Measurements from ENCODE around the gene ZP1. TPM values are rescaled to one million over a fixed set of nuclear protein-coding genes. Genes with fewer than 3 reads are reported as not detected.

Gene ZP1
- total and polyA plus RNA-seq, 2 of the 4 experiments (the other 2 are of a cell fraction): 0.18 to 1.6 TPM

GRCh38 chr11:60862171-60862570 lies 5.2 kb upstream of the ZP1 start:
- Histone ChIP-seq H3K27ac (ENCODE audit: insufficient read depth, low read length) (no peak overlapping the region), H4K91ac (ENCODE audit: insufficient read depth, low read depth, low read length) (no peak overlapping the region), H3K23ac (ENCODE audit: low read depth, low read length) (no peak overlapping the region), H4K5ac (ENCODE audit: low read depth, low read length) (no peak overlapping the region), H3K4ac (ENCODE audit: low read depth, low read length) (no peak overlapping the region), H2AK5ac (ENCODE audit: low read depth, low read length) (no peak overlapping the region), H3K9ac (ENCODE audit: low read depth, low read length) (no peak overlapping the region), H3K4me2 (ENCODE audit: low read depth, low read length) (no peak overlapping the region), H3K79me1 (ENCODE audit: low read depth in 1 of 2, low read length in 2 of 2) (no peaks in the 10 kb centered on the region), H2AFZ (replicated peaks; ENCODE audit: low read length, poor library complexity) (no peak overlapping the region), H2AK9ac (replicated peaks; ENCODE audit: low read depth, low read length, poor library complexity) (no peak overlapping the region), H2BK15ac (ENCODE audit: low read depth, low read length) (no peak overlapping the region), H4K20me1 (ENCODE audit: insufficient read depth, low read length) (no peaks in the 10 kb centered on the region), H3K4me3 (ENCODE audit: insufficient read depth, low read depth, low read length) (no peak overlapping the region), H3K18ac (ENCODE audit: low read depth, low read length) (no peak overlapping the region), H2BK5ac (ENCODE audit: low read depth, low read length, poor library complexity, severe bottlenecking) (no peak overlapping the region), H2BK20ac (ENCODE audit: low read depth, low read length) (no peak overlapping the region), H3K56ac (ENCODE audit: extremely low read depth, insufficient read depth, low read length) (no peak overlapping the region), H2BK120ac (ENCODE audit: low read depth, low read length) (no peak overlapping the region), H3K14ac (replicated peaks; ENCODE audit: low read depth, low read length) (no peak overlapping the region), H3K27me3 (ENCODE audit: control insufficient read depth, insufficient read depth, low read length) (peaks cover 13% of the 10 kb centered on the region), H3K4me1 (ENCODE audit: control insufficient read depth, insufficient read depth, low read length) (peaks cover 5% of the 10 kb centered on the region), H3K9me3 (ENCODE audit: control insufficient read depth, insufficient read depth, low read length) (no peaks in the 10 kb centered on the region), H4K8ac (ENCODE audit: low read depth in 2 of 2, low read length in 2 of 2) (no peak overlapping the region), H3K9me1 (ENCODE audit: insufficient read depth, low read length) (peaks cover 2% of the 10 kb centered on the region; the same call in 1 of the 2 replicates), H3K36me3 (ENCODE audit: control insufficient read depth, insufficient read depth, low read length) (no peaks in the 10 kb centered on the region)
- dilution Hi-C loops (cut with HindIII; ENCODE audit: low sequenced_read_pairs, unreplicated experiment) (no loop called here), in situ Hi-C loops (cut with MboI; ENCODE audit: low sequenced_read_pairs) (no loop called here), intact Hi-C loops (cut with micrococcal nuclease) (no loop called here)
- BruUV-seq (replicated peaks): no TSS peak
- CTCF ChIA-PET: no interaction called here
- ATAC-seq (ENCODE audit: low read depth) (no peak), DNase-seq (no peak)
- TF ChIP-seq RFX5 (IDR thresholded peaks at IDR 0.05; ENCODE audit: low read depth, low read length) (no peak), CEBPB (IDR thresholded peaks at IDR 0.05; ENCODE audit: low read depth, low read length) (no peak), RCOR1 (IDR thresholded peaks at IDR 0.05; ENCODE audit: insufficient replicate concordance, low read length) (no peak), POLR2A (IDR thresholded peaks at IDR 0.05; ENCODE audit: low read depth, low read length) (no peak), BHLHE40 (IDR thresholded peaks at IDR 0.05; ENCODE audit: low read depth, low read length) (no peak), NFE2L2 (IDR thresholded peaks at IDR 0.05; ENCODE audit: low read depth, low read length) (no peak), MAZ (IDR thresholded peaks at IDR 0.05; ENCODE audit: borderline replicate concordance, low read depth, low read length) (no peak), SMC3 (IDR thresholded peaks at IDR 0.05; ENCODE audit: low read depth, low read length) (no peak)
- POLR2A ChIA-PET (ENCODE audit: unreplicated experiment): no interaction called here
- WGBS, 2 experiments (ENCODE audit: extremely low coverage in 2 of 2, insufficient read length in 1 of 2): 81% methylated on average over 2 of the region's 9 CpGs; no CpG with 5 or more reads in 1 of the 2 experiments
